ENCODE measurements around the gene CHCHD3.

Gene CHCHD3

DNA sequence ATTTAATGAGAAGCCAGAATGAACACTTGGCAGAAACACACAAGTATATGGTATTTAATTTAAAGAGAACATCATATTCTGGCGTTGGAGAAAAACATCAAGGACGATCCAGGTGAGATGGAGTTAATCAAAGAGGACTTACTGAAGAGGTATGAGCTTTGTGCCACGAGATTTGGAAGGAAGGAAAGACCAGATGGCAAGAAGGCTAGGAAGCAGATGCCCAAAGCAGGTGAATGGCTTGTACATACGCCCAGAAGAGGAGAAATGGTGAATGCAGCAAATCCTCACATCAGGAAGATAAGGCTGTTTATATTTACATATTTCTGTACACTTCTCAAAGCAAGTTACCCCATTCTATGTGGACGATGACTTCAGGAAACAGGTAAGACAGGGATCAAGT is 341.7 kb downstream of the CHCHD3 start:
- DNase-seq (ENCODE audit: low read depth): no peak

DNA sequence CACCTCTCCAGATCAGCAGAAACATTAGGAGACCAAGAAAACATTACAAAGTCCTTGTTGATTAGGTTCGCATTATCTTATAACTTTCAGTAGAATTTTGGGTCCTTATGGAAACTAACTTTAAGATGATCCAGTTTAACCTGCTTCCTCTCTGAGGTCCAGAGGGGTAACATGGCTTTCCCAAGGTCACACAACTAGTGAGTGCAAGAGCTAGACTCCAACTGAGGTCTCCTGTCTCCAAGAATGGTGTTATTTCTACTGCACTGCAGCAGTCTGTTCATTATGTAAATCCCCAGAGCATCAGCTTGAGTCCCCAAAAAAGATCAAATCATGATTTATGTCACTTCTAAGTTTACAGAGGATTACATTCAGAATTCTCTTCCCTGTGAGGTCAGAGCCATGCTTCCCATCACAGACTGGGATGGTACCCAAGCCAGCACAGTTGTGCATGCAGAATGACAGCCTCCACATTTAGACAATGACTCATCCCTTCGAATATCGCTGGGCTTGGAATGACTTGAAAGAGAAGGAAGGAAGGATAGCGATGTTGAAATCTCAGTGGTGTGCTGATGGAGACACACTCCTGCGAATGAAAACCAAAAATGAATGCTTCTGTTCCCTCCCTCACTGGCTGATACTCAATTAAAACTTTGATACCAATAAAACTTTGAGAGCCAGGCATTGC is 342.5 kb downstream of the CHCHD3 start:
- no peak for DNase-seq (ENCODE audit: low read depth)

- DNase-seq (ENCODE audit: low read depth): no peak
Observed at GRCh38 chr7:132738254-132738653, 343.6 kb downstream of the CHCHD3 start.

DNA sequence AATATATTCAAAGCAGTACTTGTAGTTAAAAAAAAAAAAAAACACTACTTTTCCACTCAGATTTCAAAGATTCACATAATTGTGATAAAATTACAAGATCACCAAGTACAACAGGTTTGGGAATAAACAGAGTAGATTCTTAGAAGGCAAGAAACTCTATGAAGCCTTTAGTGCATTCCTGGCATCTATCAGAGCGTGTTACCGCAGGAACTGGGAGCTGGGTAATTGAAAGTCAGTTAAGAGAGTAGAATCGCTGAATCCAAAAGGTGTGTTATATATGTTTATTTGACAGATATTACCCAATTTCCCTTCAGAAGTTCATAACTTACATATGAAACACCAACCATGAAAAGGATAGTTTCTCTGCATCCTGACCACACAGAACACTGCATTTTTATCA is 346.4 kb downstream of the CHCHD3 start:
- no peak for DNase-seq (ENCODE audit: low read depth)
